Amygdala (tissue), 56 donors: ENCODE data around the gene AFF4.
"Not testable (repeated sequence)": the region's sequence is repeated elsewhere in the genome, so short reads cannot be mapped to it uniquely, and the experiment has no call there.

Source experiments
- DNase-seq, 56 donors: peaks; one replicate each; lab custom pipeline; 2025; lab: John Stamatoyannopoulos, UW

Gene AFF4

GRCh38 chr5:132963171-132964104, at the start of gene AFF4:
Gene AFF4, minus strand, starts transcription at chr5:132963634. Its CDS starts 26,445 bp downstream, at chr5:132937189.
- peak; percentile 65 to 98 (median 94) for DNase-seq

DNA sequence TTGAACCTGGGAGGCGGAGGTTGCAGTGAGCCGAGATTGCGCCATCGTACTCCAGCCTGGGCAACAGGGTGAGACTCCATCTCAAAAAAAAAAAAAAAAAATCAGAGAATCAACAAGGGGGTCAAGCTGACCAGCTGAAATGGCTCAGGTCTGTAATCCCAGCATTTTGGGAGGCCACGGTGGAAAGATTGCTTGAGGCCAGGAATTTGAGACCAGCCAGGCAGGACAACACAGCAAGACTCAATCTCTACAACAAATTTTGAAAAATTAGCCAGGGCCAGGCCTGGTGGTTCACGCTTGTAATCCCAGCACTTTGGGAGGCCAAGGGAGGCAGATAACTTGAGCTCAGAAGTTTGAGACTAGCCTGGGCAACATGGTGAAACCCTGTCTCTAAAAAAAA, 45.0 kb upstream of the AFF4 start:
- not testable (repeated sequence) for DNase-seq

DNA sequence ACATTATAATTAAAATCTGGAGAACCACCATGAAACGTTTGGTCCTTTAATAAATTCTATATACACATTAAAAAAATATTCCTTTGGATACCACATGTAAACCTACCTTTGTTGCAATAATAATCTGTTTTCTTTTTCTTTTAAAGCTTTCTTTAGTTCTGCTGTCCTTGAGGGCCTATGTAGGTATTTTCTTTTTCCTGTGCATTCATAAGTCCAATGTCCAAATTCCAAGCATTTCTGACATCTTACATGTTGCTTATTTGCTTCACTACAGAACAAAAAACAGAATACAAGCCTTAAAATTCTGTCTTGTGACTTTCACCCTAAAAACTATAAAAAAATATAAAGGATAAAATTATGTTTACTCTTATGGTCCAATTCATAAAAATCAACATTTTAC, 43.2 kb upstream of the AFF4 start:
- no peak for DNase-seq

- DNase-seq, result no peak
These were observed 35.8 kb upstream of the AFF4 start for GRCh38 chr5:132999246-132999645.

DNA sequence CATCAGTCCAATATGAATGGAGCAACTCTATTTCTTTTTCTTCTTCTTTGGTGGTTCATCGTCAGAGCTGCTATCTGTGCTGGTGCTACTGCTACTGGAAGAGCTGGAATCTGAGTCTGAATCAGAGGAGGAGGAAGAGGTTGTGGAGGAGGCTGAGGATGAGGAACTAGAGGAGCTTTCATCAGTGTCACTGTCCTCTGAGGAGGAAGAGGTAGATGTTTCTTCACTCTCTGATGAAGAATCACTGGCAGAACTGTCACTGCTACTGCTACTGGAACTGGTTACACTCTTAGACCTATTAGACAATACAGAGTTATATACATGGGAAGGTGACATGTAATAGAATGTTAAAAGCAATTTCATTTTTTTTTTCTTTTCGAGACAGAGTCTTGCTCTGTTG, 35.1 kb upstream of the AFF4 start:
- no peak for DNase-seq

DNA sequence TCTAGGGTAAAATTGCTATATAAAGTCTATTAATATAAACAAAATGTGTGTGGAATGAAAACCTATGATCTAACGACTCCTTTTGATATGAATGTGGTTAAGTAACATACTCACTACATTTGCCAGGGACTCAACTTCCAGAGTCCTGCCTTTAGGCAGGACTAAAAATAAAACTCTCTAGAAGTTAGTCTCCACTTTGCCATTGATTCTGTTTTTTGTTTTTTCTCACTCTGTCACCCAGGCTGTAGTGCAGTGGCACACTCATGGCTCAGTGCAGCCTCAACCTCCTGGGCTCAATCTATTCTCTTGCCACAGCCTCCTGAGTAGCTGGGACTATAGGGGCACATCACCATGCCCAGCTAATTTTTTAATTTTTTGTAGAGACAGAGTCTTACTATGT, 32.9 kb upstream of the AFF4 start:
- DNase-seq, result no peak

DNA sequence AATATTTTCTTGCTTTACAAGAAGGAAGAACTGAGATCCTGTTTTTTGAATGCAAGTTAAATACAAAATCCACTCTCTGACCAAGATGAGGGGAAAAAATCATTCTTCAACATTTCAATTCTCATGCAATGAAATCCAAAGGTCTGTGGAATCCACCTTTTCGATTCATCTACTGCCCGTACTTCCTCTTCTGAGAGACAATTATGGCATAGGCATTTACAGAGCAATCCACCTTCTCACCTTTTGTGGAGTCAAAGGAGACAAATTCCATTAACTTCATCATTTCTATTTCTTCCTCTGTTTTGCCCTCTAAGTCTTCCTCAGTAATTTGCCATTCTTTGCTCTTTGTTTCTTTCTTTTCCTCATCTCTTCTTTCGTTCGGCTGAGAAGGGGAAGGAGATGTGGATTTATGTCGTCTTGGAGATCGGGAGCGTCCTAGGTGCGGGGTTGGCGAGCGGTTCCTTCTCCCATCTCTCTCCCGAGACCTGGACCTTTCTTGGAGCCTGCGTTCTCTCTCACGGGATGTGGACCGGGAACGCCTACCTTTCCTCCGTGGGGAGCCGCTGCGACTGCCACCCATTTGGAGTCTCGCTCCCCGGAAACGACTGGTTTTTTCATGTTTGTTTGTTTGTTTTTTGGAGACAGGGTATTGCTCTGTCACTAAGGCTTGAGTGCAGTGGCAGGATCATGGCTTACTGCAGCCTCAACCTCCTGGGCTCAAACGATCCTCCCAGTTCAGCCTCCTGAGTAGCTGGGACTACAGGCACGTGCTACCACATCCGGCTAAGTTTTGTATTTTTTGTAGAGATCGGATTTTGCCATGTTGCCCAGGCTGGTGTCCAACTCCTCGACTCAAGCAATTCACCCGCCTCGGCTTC, 24.3 kb upstream of the AFF4 start:
- no peak for DNase-seq

- DNase-seq, result not testable (repeated sequence)
These were observed 19.5 kb upstream of the AFF4 start for GRCh38 chr5:132982971-132983370.

DNA sequence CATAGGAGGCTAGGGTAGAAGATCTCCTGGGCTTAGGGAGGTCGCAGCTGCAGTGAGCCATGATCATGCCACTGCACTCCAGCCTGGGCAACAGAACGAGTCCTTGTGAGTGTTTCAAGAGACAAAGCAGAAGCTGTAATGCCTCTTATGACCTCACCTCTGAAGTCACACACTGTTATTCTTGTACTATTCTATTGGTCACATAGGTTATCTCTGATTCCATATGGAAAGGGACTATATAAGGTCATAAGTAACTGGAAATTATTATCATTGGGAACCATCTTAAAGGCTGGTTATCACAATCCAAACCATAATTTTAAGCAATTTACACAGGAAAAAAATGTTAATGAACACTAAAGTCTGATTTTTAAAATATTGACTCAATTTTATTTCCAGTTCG, 17.9 kb upstream of the AFF4 start:
- DNase-seq, result no peak

DNA sequence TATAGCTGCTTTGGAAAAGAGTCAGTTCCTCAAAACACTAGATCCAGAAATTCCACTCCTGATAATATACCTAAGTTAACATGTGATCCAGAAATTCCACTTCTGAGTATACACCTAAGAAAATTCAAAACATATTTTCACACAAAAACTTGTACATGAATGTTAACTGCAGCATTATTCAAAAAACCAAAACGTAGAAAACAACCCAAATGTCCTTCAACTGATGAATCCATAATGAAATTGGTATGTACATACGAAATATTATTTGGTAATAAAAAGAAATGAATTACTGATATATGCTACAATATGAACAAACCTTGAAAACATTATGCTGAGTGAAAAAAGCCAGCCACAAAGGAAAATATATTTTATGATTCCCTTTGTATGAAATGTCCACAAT, 16.5 kb upstream of the AFF4 start:
- no peak for DNase-seq

GRCh38 chr5:132979367-132979940, 16.0 kb upstream of the AFF4 start:
- DNase-seq, result no peak

DNA sequence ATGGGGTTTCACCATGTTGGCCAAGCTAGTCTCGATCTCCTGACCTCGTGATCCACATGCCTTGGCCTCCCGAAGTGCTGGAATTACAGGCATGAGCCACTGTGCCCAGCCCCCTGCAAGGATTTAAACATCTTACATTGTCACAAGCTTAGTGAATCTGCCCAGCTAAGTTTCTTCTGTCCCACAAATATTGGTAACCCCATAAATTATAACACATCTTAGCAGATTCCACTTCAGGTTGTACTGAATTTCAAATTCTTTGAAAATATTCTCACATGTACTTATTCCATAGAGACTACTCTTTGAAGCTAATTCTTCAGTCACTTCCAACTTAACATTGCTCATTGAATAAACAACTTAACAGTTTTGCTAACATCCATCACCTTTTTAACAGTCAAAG, 13.4 kb upstream of the AFF4 start:
- DNase-seq, result no peak

- DNase-seq, result not testable (repeated sequence)
These were observed 9.0 kb upstream of the AFF4 start for GRCh38 chr5:132972436-132972828.

DNA sequence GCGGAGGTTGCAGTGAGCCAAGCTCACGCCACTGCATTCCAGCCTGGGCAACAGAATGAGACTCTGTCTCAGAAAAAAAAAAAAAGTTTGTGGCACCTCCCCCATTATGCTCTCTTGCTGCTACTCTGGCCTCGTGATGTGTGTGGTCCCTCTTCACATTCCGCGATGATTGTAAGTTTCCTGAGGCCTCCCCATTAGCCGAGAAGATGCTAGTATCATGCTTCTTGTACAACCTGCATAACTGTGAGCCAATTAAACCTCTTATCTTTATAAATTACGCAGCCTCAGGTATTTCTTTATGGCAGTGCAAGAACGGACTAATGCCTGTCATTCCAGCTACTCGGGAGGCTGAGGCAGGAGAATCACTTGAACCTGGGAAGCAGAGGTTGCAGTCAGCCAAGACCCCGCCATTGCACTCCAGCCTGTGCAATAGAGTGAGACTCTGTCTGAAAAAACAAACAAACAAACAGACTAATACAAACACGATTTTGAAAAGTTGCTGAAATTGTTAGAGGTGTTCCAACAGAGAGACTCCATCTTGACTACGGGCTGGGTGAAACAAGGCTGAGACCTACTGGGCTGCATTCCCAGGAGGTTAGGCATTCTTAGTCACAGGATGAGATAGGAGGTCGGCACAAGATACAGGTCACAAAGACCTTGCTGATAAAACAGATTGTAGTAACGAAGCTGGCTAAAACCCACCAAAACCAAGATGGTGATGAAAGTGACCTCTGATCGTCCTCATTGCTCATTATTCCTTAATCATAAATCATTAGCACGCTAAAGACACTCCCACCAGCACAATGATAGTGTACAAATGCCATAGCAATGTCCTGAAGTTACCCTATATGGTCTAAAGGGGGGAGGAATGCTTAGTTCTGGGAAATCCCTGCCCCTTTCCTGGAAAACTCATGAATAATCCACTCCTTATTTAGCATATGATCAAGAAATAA, 8.3 kb upstream of the AFF4 start:
- no peak for DNase-seq

DNA sequence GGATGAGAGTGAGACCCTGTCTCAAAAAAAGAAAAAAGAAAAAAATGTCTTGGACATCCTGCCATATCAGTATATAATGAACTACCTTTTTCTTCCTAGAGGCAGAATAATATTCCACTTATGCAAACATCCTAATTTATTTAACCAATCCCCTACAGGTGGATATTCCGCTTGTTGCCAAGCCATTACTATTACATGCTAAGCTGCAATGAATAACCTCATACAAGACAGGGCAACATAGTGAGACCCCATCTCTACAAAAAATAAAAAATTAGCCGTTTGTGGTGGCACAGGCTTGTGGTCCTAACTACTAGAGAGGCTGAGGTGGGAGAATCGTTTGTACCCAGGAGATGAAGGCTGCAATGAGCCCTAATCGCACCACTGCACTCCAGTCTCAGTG, 1.7 kb upstream of the AFF4 start:
- no peak for DNase-seq

DNA sequence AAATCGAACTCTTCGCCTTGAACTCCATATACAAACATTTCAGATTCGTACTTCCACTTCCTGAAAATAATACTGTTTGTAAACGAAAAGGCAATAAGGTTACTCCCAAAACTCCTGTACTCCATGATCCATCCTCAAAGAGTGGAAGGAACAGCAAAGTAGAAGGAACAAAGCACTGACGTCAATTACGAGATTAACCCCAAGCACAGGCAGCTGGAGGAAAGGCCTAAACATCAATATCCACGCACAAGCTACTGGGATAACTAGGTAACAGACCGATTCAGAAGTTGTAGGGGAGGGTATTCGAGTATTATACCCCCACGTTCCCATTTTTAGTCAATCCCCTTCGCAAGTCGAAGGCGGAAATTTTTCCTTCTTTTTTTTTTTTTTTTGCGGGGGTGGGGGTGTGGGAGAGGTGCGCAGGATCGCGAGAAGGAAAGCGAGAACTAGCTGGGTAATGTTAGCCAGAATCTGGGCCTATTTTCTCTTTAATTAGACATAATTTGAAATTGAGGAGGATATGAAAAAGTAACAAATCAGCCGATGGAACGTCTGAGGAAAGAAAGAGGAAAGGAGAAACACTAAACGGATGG, 909 bp downstream of the AFF4 start:
- peak in 11 of 56 donors; percentile 1 to 22 (median 10) for DNase-seq

DNA sequence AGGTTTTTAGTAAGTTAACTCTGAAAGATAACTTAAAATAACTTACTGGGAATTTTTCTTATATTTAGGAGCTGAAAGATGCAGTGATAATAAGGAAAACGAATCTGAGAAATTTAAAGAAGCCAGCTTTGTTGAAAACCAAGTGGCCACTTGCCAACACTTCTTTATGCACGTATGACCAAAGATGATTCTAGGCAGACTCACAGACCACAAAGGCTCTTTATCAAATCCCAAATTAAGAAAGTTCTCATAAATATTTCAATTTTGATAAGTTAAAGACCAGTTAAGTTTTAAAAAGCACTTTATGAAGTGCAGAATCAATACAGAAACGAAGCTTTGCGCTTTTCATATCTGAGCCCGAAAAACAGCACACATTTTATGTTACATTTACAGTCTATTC, 1.5 kb downstream of the AFF4 start:
- DNase-seq, result no peak

DNA sequence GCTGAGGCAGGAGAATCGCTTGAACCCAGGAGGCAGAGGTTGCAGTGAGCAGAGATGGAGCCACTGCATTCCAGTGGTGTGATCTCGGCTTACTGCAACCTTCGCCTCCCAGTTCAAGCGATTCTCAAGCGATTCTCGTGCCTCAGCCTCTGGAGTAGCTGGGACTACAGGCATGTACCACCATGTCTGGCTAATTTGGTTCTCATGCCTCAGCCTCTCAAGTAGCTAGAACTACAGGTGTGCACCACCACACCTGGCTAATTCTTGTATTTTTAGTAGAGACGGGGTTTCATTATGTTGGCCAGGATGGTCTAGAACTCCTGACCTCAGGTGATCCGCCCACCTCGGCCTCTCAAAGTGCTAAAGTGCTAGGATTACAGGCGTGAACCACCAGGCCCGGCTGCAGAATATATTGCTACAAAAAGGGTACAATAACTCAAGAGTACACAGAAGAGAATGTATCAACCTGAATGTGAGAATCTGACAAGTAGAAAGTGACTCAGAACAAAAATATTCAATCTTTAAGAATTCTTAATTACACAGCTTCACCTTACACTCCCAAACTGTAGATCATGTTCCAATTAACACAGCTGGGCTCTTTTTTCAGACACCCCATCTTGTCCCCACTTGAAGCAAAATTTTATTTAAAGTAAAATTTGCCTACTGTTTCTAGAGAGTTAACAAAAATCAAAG, 2.2 kb downstream of the AFF4 start:
- DNase-seq, result not testable (repeated sequence)
